ENCODE results near the gene AGGF1.
"Not testable (repeated sequence)": the region's sequence is repeated elsewhere in the genome, so short reads cannot be mapped to it uniquely, and the experiment has no call there.

AGGF1 gene

DNA sequence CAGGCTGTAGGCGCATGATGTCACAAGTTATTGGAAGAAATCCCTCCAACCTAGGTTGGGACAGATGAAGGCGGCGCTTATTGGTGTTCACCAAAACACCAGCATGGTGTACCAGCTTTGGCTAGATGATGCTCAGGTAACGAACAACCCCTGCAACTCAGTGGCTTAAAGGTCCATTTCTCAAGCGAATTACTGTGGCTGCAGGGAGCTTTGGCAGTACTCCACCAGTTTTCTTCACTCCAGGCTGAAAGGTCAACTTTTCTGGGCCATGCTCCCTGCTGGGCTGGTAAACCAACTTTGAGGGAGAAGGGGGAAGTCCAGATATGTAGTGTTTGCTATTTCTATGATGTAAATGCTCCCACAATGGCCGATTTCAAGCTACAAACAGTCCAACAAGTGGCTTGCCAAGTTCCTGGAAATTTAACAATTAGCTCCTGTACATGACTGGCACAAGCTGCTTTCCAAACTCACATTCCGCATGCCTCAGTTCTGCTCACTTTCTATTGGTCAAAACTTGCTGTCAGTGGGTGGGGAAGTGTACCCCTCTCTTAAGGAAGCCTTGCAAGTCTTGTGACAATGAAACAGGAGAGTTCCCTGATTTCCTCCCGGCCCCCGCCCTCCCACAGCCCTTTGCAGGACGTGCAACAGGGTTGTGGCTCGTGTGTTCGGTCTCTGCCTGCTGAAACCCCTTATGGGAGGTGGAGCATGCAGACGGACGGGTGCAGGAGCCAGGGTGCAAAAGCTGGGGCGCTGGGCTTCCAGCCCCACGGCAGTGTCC lies 57.5 kb downstream of the AGGF1 start:
- DNase-seq, result no peak

DNA sequence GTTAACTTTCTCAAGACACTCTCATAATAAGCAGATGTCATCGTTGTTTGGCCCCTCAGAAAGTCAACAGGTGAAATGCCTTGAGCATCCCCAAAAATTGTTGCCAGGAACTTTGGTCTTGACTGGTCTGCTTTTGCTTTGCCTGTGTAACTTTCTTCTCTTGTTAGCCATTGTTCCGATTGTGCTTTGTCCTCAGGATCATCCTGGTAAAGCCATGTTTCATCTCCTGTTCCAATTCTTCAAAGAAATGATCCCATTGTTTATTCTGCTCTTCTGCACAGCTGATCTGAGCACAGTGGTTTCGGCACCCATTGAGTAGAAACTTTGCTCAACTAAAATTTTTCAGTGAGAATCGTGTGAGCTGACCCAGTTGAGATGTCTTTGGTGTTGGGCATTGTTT lies 65.0 kb downstream of the AGGF1 start:
- DNase-seq, result no peak

DNA sequence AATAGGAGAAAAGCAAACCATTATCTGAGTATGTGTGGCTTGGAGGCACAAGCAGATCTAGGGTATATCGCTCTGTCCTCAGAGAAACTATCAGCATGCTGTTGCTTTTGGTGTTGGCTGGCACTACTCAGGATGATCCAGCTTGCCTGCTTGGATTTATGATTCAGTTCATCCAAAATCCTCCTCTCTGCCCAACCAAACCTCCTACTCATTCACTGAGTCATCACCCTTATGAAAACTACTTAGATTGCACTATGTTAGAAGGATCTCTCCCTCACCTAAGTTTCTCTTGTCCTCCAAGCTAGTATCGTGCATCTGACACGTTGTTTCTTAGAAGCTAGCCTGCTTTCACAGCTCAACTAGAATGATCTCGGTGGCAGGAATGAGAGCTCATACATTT lies 71.1 kb downstream of the AGGF1 start:
- DNase-seq, result no peak

DNA sequence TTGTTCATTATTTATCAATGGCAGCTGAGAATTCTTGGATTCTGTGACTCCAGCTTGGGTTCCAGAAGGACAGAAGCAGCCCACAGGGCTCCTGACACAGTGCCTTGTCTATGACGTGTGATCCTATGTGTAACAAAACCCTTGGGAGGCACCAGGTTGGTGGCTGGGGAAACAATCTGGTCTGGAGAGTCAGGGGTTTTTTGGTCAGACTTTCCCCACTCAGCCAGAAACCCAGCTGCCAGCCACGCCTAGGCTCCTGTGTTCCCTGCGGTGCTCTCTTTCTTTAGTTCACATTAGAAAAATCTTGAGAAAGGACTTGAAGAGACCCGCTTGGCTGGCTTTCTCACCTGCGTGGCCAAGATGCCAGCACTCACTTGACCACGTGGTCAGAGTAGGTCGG lies 72.3 kb downstream of the AGGF1 start:
- no peak for DNase-seq

DNA sequence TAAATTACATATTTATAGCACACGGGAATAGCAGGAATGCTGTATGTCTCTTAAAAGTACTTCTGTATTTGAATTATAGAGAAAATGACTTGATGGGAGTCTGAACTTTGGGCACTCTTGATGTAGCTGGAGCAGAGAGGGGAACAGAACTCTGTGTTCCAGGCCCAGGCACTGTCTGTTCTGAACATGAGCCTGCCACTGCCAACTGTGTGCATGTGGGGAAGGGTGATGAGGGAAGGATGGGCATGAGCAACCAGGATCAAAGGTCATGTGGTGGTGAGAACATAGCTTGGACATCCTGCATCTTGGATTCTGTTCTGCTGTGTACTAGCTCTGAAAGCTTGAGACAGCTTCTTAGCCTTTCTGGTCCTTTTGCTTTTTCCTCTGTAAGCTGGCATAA lies 73.3 kb downstream of the AGGF1 start:
- DNase-seq, result no peak

DNA sequence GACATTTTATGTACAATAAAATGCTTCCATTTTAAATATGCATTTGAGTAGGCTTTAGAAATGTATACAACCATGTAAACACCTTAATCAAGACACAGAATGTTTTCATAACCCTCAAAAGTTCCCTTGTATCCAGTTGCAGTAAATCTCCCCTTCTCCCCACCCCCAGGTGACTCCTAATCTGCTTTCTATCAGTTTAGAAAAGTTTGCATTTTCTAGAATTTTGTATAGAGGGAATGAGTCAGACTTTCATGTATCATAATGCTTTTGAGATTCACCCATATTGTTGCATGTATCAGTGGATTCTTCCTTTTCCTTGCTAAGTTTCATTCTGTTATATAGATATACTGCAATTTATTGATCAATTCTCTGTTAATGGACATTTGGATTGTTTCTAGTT lies 74.6 kb downstream of the AGGF1 start:
- DNase-seq, result no peak

DNA sequence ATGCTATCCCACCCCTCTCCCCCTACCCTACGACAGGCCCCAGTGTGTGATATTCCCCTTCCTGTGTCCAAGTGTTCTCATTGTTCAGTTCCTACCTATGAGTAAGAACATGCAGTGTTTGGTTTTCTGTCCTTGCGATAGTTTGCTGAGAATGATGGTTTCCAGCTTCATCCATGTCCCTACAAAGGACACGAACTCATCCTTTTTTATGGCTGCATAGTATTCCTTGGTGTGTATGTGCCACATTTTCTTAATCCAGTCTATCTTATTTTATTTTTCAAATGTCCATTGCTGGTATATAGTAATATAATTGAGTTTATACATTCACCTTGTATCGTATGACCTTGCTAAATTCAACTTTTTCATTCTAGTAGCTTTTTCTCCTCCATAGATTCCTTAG lies 76.8 kb downstream of the AGGF1 start:
- not testable (repeated sequence) for DNase-seq

Data from stimulated activated naive CD4-positive, alpha-beta T cell (primary cell).